PC-9 (cell line): ENCODE data around the gene CAMK2B. TPM values are rescaled to one million over a fixed set of nuclear protein-coding genes. Genes with fewer than 3 reads are reported as not detected.
A peak's percentile ranks its signal among the peaks of the same experiment; 100 is the strongest.

Experiments
- BruUV-seq: library from RNA; stranded (reverse); fragments of 400-500 nt; replicated peaks from 2 replicates; lab custom pipeline; 2021; lab: Mats Ljungman, UMichigan
- CTCF ChIA-PET: fragments of 300-600 bp; sonication (Branson Sonifier 250); formaldehyde crosslinking; loops from one replicate; lab custom pipeline; 2022; ENCODE audit warnings: antibody characterized with exemption; lab: Charles Lee
- POLR2A ChIA-PET: fragments of 300-600 bp; sonication (Branson Sonifier 250); formaldehyde crosslinking; loops from one replicate; lab custom pipeline; 2022; ENCODE audit warnings: antibody characterized with exemption; ENCODE audit not compliant: unreplicated experiment; lab: Charles Lee
- DNase-seq, 2 experiments: peaks; one replicate each; pipeline versions ENCODE4 v3.0.0 to v3.0.0-alpha.2; 2015 to 2022; ENCODE audit warnings: mixed read lengths in 1 of 2
- H2AFZ ChIP-seq: fragments of 200-600 bp; sonication (generic); 2 replicates; pipeline ENCODE4 v1.8.1; 2017; ENCODE audit warnings: antibody characterized with exemption
- H3F3A ChIP-seq: fragments of 200-600 bp; sonication (generic); 2 replicates; pipeline ENCODE4 v1.8.1; 2017; ENCODE audit warnings: antibody characterized with exemption, mild to moderate bottlenecking, low read depth; ENCODE audit not compliant: insufficient read depth
- H3K27ac ChIP-seq: fragments of 200-600 bp; sonication (generic); 2 replicates; pipeline ENCODE4 v1.6.1; 2016; ENCODE audit warnings: mixed run types
- H3K27me3 ChIP-seq: fragments of 200-600 bp; sonication (generic); 2 replicates; pipeline ENCODE4 v1.6.1; 2016; ENCODE audit warnings: low read depth, mixed run types; ENCODE audit not compliant: insufficient read depth
- H3K36me3 ChIP-seq: fragments of 200-600 bp; sonication (generic); 2 replicates; pipeline ENCODE4 v1.6.1; 2016; ENCODE audit warnings: low read depth, mixed run types
- H3K4me1 ChIP-seq: fragments of 200-600 bp; sonication (generic); replicated peaks from 2 replicates; pipeline ENCODE4 v1.6.1; 2016; ENCODE audit warnings: mixed run types; ENCODE audit not compliant: insufficient read depth
- H3K4me2 ChIP-seq: fragments of 200-600 bp; sonication (generic); 2 replicates; pipeline ENCODE4 v1.6.1; 2017; ENCODE audit warnings: mixed run types
- H3K4me3 ChIP-seq: fragments of 200-600 bp; sonication (generic); 2 replicates; pipeline ENCODE4 v1.6.1; 2016; ENCODE audit warnings: mixed run types
- H3K79me2 ChIP-seq: fragments of 200-600 bp; sonication (generic); 2 replicates; pipeline ENCODE4 v1.6.1; 2017; ENCODE audit warnings: low read depth, mixed run types
- H3K9me2 ChIP-seq: fragments of 200-600 bp; sonication (generic); 2 replicates; pipeline ENCODE4 v1.8.1; 2017; ENCODE audit warnings: mild to moderate bottlenecking; ENCODE audit not compliant: insufficient read depth
- H3K9me3 ChIP-seq: fragments of 200-600 bp; sonication (generic); 2 replicates; pipeline ENCODE4 v1.8.1; 2016; ENCODE audit warnings: low read depth; ENCODE audit not compliant: insufficient read depth
- H4K20me1 ChIP-seq: fragments of 200-600 bp; sonication (generic); 2 replicates; pipeline ENCODE4 v1.8.1; 2017; ENCODE audit not compliant: insufficient read depth
- CTCF ChIP-seq: fragments of 200-600 bp; sonication (generic); conservative IDR thresholded peaks from 2 replicates; pipeline ENCODE4 v1.6.1; 2017; ENCODE audit warnings: mixed run types, antibody characterized with exemption, mild to moderate bottlenecking, moderate library complexity
- EZH2 ChIP-seq: fragments of 200-600 bp; sonication (generic); IDR thresholded peaks from 2 replicates; pipeline ENCODE4 v1.8.0; 2017; ENCODE audit warnings: antibody characterized with exemption, low read depth
- intact Hi-C: fragments of 100-400 bp; cut with micrococcal nuclease; formaldehyde crosslinking; loops from one replicate; pipeline ENCODE4 v1.10.0; 2022; ENCODE audit not compliant: unreplicated experiment
- total RNA-seq: library from RNA; stranded (reverse); gene quantifications from 2 replicates; pipeline ENCODE4 v1.2.3, GENCODE V29; 2021

CAMK2B gene
- total RNA-seq, 1 experiment from 2014 or later, result 0.15 TPM

- POLR2A ChIA-PET, result interaction anchor here (0.8 kb wide), 1 partner anchor 124 kb away, joined by 4 read pairs; no protein-coding TSS in a partner anchor
- Histone ChIP-seq H4K20me1 (no peaks in the 10 kb centered on the region), H3K27ac (no peak overlapping the region), H3K9me2 (no peaks in the 10 kb centered on the region), H3K4me3 (no peak overlapping the region), H2AFZ (no peak overlapping the region), H3K4me1 (peaks cover 49% of the 10 kb centered on the region), H3K4me2 (no peak overlapping the region), H3K9me3 (no peaks in the 10 kb centered on the region), H3K79me2 (no peaks in the 10 kb centered on the region), H3K27me3 (no peaks in the 10 kb centered on the region), H3K36me3 (no peaks in the 10 kb centered on the region), H3F3A (peaks cover 18% of the 10 kb centered on the region; the same call in 1 of the 2 replicates)
- intact Hi-C loops, result no loop called here
- TF ChIP-seq CTCF (no peak), EZH2 (no peak)
- no TSS peak for BruUV-seq
- no peak for DNase-seq
- CTCF ChIA-PET, result no interaction called here
These were observed 65.6 kb downstream of the CAMK2B start for GRCh38 chr7:44259547-44260457.

- Histone ChIP-seq H3K36me3 (no peaks in the 10 kb centered on the region), H3K27ac (no peak overlapping the region)
These were observed 66.4 kb downstream of the CAMK2B start for GRCh38 chr7:44258865-44259546.

More at GRCh38 chr7:44258865-44259546, 66.4 kb downstream of the CAMK2B start:
- H3K79me2 ChIP-seq, result no peaks in the 10 kb centered on the region
- no peak overlapping the region for H2AFZ ChIP-seq
- no peak overlapping the region for H3K4me3 ChIP-seq
- H4K20me1 ChIP-seq, result no peaks in the 10 kb centered on the region
- BruUV-seq, result no TSS peak
- CTCF ChIA-PET, result interaction anchor here (2.1 kb wide), 1 partner anchor 18 kb away, joined by 18 read pairs; no protein-coding TSS in a partner anchor
- POLR2A ChIA-PET, result no interaction called here
- intact Hi-C loops, result no loop called here
- no peak for DNase-seq
- H3K4me2 ChIP-seq, result peak overlapping the region; percentile 46; the same call in 1 of the 2 replicates
- no peaks in the 10 kb centered on the region for H3K9me3 ChIP-seq
- peaks cover 13% of the 10 kb centered on the region; the same call in 1 of the 2 replicates for H3F3A ChIP-seq
- TF ChIP-seq CTCF (no peak), EZH2 (no peak)
- H3K4me1 ChIP-seq, result peaks cover 41% of the 10 kb centered on the region
- H3K9me2 ChIP-seq, result no peaks in the 10 kb centered on the region
- no peaks in the 10 kb centered on the region for H3K27me3 ChIP-seq
